ENCODE measurements around the gene NRTN.
"Not testable (repeated sequence)": the region's sequence is repeated elsewhere in the genome, so short reads cannot be mapped to it uniquely, and the experiment has no call there.

Gene NRTN

DNA sequence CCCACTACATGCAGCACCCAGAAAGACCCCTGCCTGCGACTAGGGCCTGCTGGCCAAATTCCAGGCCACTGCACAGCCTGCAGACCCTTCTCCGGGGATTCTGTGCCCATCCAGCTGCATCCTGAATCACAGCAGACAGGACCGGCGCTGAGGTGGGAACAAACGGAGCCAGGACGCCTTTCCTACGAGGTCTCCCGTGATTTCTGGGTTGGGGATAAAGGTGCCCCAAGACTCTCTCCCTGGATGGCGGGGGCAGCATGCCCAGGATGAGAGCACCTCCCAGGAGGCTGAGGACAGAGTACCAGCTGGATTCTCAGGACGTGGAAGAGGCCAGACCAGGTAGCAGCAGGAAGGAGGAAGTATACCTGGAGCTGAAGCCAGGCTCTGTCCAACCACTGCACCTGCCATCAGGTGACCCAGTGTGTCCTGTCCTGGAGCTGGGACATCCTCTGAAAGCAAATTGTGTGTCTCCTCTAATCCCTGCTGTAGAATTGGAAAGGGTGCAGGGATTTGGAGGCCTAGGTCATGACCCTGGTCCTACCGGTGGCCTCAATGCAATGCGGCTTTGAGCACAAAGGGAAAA, 68.8 kb downstream of the NRTN start:
- no peak for DNase-seq

DNA sequence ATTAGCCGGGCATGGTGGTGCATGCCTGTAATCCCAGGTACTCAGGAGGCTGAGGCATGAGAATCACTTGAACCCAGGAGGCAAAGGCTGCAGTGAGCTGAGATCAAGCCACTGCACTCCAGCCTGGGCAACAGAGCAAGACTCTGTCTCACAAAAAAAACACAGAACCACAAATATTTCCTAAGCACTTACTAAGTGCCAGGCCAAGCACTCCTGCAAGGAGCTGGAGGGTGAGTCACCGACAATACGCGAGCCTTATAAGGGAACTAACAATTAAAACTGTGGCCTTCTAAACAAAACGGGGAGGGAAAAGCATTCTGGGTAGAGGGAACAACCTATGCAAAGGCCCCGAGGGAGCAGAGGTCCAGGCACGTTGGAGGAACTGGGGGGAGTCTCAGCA, 69.6 kb downstream of the NRTN start:
- DNase-seq: not testable (repeated sequence)

DNA sequence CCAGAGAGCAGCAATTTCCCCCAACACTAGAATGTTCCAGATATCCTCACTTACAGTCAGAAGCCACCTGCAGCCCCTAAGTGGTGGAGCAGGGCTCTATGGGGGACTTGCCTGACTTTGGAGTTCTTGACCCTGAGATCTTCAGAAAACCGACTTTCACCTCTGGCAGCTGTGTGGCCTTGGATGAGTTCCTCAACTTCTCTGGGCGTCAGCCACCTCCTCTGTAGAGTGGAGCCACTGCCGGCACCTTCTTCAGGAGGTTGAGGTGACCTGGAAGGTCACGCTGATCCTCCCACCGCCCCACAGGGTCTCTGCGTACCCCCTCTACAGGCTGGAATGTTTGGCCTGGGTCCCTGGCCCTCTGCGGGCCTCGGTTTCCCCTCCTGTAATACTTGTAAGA, 72.6 kb downstream of the NRTN start:
- no peak for DNase-seq

DNA sequence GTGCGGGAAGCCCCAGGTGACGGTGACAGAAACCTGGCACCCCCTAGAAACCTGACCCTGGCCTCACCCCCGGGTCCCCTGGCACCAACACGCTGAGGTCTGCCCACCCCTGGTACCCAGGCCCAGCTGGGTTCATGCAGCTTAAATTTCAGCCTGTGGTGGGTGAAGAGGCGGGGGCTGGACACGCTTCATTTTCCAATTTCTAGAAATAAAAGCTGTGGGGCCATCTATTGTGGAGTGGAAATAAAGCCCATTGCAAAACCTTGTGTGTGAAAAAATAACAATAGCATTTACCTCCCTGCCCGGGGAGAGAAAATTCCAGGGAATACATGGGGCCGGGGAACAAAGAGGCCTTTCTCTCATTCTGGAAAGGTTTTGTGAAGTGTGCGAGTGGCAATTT, 73.0 kb downstream of the NRTN start:
- no peak for DNase-seq
